Stimulated activated CD8-positive, alpha-beta memory T cell treated with anti-CD3 and anti-CD28 coated beads, Interleukin-12 subunit alpha, Interleukin-12 subunit beta, amount 100 ng/mL, for 4 hours (primary cell): ENCODE data around the gene EPB41L2.
"Not testable (repeated sequence)": the region's sequence is repeated elsewhere in the genome, so short reads cannot be mapped to it uniquely, and the experiment has no call there.

Source experiments
- DNase-seq: peaks from one replicate; pipeline ENCODE4 v3.0.0-alpha.2; 2020; ENCODE audit warnings: low read depth

Gene EPB41L2

DNA sequence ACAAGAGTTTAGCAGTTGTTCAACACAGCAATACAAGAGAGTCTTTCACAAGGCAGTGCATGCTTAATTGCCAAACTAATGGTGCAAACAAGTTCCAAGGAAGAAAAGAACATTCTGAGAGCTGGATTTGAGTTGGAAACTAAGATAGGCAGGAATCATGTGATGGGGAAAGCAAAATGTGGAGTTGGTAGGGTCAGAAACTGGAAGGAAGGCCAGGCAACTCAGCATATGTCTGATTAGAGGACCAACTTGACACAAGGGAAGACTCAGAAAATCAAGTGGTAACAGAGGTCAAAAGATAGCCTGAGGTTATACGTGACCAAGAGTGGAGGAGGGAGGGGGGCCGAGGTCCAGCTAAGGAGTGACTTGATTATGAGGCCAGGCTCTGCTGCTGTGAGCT lies 118.6 kb downstream of the EPB41L2 start:
- no peak for DNase-seq

GRCh38 chr6:130943738-130944137 lies 119.3 kb downstream of the EPB41L2 start:
- no peak for DNase-seq

DNA sequence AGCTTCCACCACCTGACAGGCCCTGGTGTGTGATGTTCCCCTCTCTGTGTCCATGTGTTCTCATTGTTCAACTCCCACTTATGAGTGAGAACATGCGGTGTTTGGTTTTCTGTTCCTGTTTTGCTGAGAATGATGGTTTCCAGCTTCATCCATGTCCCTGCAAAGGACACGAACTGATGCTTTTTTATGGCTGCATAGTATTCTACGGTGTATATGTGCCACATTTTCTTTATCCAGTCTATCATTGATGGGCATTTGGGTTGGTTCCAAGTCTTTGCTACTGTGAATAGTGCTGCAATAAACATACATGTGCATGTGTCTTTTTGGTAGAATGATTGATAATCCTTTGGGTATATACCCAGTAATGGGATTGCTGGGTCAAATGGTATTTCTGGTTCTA lies 120.3 kb downstream of the EPB41L2 start:
- DNase-seq = not testable (repeated sequence)

GRCh38 chr6:130937942-130938604 lies 125.0 kb downstream of the EPB41L2 start:
- DNase-seq = no peak

DNA sequence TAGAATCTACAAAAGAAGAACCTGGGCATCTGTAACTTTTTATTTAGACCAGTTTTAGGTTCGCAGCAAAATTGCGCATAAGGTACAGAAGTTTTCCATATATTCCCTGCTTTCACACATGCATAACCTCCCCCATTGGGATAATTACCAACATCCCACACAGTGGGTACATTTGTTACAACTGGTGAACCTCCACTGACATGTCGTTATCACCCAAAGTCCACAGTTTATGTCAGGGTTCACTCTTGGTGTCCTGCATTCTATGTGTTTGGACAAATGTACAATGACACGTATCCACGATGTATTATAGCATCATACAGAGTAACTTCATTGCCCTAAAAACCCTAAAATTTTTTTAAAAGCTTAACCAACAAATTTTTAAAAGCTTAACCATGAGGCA lies 126.1 kb downstream of the EPB41L2 start:
- DNase-seq = no peak

GRCh38 chr6:130935978-130936377 lies 127.1 kb downstream of the EPB41L2 start:
- DNase-seq = no peak

GRCh38 chr6:130934848-130935585 lies 128.0 kb downstream of the EPB41L2 start:
- DNase-seq = no peak

DNA sequence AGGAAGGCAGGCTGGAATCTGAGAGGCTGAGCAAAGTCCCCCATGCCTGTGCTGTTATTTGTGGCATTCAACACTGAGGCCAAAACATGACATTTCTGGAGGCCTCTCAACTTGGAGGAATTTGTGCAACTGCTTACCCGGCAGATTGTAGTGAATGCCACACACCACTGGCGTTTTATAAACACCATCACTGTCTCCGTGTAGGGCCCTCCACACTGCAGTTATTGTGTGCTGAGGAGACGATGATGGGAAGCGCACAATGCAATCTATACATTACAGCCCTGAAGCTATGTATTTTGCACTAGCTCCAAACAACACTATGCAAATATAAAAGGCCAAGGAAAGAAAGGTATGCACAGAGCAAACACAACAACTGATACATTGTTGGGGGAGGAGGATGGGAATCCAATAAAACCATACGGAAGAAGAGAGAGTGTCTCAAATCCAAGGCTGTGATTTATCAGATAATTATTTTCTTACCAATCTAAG lies 129.3 kb downstream of the EPB41L2 start:
- DNase-seq = no peak

- no peak for DNase-seq
Measured at GRCh38 chr6:130932921-130933320, 130.1 kb downstream of the EPB41L2 start.

GRCh38 chr6:130932438-130932837 lies 130.6 kb downstream of the EPB41L2 start:
- no peak for DNase-seq

DNA sequence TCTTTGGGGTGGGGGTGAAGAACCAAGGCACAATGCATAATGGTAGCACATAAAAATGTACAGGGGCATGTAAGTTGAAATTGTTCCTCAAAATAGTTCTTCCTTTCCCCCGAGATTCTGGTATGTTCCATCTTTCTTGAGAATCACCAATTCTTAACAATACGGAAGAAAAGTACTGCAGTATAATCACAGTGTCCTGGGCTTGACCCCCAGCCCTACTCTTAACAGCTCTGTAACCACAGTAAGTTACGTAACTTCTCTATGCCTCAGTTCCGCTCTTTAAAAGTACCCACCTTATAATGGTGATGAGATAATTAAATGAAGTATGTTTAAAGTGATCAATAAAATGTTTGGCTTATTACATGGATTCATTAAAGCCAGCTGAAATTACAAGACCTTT lies 131.4 kb downstream of the EPB41L2 start:
- DNase-seq = no peak

GRCh38 chr6:130929036-130929678 lies 133.9 kb downstream of the EPB41L2 start:
- DNase-seq = no peak

DNA sequence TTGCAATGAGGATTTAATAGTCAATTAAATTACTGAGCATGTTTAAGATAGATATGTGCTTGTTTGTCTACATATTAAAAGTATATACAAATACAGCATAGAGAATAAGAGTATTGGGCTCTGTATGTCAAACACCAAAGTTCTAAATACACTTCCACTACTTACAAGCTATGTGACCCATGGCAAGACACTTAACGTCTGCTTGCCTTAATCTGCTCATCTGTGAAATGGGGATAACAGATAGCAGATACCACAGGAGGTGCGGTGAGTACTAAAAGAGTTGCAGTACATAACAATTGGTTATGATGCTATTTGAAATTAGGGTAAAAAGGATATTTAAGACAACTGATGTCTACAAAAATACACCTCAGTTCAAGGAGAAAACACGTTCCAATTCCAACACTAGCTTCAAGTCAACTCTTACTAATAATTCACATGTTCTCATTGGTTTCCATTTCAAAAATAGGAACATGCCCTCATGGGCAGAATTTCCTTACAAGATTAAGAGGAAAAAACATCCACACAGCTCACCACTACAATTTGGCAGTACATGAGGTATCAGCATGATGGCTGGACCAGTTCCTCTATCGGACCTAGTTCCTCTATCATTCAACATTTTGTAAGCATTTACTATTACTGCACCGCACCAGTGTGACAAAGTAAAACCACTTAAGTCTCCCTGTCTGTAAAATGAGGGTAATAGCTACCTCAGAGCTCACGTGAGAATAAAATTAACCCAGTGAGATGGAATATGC lies 134.7 kb downstream of the EPB41L2 start:
- no peak for DNase-seq

- no peak for DNase-seq
Measured at GRCh38 chr6:130927305-130927704, 135.7 kb downstream of the EPB41L2 start.

- DNase-seq = no peak
Measured at GRCh38 chr6:130923350-130923749, 139.7 kb downstream of the EPB41L2 start.

DNA sequence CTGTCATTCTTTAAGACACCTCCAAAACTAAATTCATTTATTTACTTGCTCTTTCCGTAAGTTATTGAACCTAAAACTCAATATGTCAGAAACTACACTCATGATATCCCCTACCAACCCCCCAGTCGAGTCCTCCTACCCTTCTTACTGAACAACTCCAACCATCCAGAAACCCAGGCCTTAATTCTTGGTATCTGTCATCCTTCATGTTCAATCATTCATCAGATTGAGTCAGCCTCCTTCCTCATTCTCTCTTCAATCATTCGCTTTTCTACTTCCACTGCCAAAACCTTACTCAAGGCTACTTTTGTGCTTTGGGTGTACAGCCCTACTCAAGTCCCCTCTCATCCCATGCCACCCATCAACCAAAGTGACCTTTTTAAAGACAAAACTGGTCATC lies 140.1 kb downstream of the EPB41L2 start:
- DNase-seq = no peak

DNA sequence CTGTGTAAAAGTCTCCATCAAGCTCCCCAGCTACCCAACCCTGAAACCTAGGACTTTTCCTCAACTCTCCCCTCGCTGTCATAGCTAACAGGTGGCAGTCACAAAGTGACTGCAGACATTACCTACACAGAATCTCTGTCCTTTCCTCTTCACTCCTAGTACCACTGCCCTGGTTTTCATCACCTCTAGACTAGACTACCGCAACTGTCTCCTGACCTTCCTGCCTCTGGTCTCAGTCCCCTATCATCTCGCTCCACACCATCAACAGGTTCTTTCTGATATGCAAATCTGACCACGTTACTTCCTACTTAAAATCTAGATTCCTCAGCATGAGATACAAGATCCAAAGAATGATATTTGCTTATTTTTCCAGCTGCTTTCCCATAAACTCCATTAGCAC lies 142.1 kb downstream of the EPB41L2 start:
- DNase-seq = no peak

DNA sequence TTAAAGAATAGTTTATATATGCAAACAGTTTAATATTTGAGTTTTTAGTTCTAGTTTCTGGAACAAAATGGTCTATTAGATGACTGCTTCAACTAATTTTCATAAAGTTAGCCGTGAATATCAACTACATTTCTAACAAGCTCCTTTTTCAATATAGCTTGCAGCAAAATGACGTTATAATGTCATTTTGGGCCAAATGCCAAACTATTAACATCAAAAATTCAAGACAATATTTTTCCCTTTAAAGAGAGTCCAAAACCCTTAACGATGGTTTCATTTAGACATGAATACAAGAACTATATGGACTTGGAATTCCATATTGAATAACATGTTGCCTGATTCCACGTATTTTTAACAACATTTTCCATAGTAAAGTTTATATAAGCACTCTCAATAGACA lies 144.9 kb downstream of the EPB41L2 start:
- DNase-seq = no peak

DNA sequence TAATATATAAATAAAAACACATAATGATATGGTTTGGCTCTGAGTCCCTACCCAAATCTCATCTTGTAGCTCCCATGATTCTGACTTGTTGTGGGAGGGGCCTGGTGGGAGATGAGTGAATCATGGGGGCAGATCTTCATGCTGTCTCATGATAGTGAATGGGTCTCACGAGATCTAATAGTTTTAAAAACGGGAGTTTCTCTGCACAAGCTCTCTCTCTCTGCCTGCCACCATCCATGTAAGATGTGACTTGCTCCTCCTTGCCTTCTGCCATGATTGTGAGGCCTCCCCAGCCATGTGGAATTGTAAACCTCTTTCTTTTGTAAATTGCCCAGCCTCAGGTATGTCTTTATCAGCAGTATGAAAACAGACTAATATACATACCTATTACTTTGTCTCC lies 147.4 kb downstream of the EPB41L2 start:
- not testable (repeated sequence) for DNase-seq

GRCh38 chr6:130913120-130913519 lies 149.9 kb downstream of the EPB41L2 start:
- no peak for DNase-seq

- DNase-seq = no peak
Measured at GRCh38 chr6:130912434-130912833, 150.6 kb downstream of the EPB41L2 start.

GRCh38 chr6:130908958-130909357 lies 154.1 kb downstream of the EPB41L2 start:
- no peak for DNase-seq
